NOMO-1 (cell line): ENCODE data around the gene PLEKHG3.

ENCODE experiments used
- DNase-seq, 2 experiments: peaks; one replicate each; lab custom pipeline; 2025; ENCODE audit not compliant: unreplicated experiment in 2 of 2; lab: John Stamatoyannopoulos, UW

Gene PLEKHG3

GRCh38 chr14:64706119-64706592 lies 1.9 kb downstream of the PLEKHG3 start:
- no peak for DNase-seq

GRCh38 chr14:64706593-64707193 lies 2.5 kb downstream of the PLEKHG3 start:
- no peak for DNase-seq

- DNase-seq: peak; percentile 22 to 66
Measured at GRCh38 chr14:64707661-64708060, 3.4 kb downstream of the PLEKHG3 start.

GRCh38 chr14:64708148-64709004 lies 4.2 kb downstream of the PLEKHG3 start:
- peak; percentile 92 to 97 for DNase-seq

GRCh38 chr14:64709126-64709525 lies 4.9 kb downstream of the PLEKHG3 start:
- DNase-seq: no peak

- DNase-seq: no peak
Measured at GRCh38 chr14:64711039-64711438, 6.8 kb downstream of the PLEKHG3 start.

GRCh38 chr14:64713677-64714076 lies 9.5 kb downstream of the PLEKHG3 start:
- DNase-seq: no peak

GRCh38 chr14:64714432-64715025 lies 10.3 kb downstream of the PLEKHG3 start:
- no peak for DNase-seq

- no peak for DNase-seq
Measured at GRCh38 chr14:64715146-64715627, 11.0 kb downstream of the PLEKHG3 start.

- DNase-seq: no peak
Measured at GRCh38 chr14:64715628-64716412, 11.6 kb downstream of the PLEKHG3 start.

- no peak for DNase-seq
Measured at GRCh38 chr14:64717870-64718269, 13.6 kb downstream of the PLEKHG3 start.

GRCh38 chr14:64718762-64719161 lies 14.5 kb downstream of the PLEKHG3 start:
- DNase-seq: no peak

GRCh38 chr14:64719601-64720000 lies 15.4 kb downstream of the PLEKHG3 start:
- no peak for DNase-seq

GRCh38 chr14:64720131-64720576 lies 15.9 kb downstream of the PLEKHG3 start:
- peak; percentile 57 to 78 for DNase-seq

GRCh38 chr14:64721391-64721791 lies 17.2 kb downstream of the PLEKHG3 start:
- DNase-seq: no peak

GRCh38 chr14:64721899-64722298 lies 17.7 kb downstream of the PLEKHG3 start:
- DNase-seq: no peak

GRCh38 chr14:64722842-64723447 lies 18.7 kb downstream of the PLEKHG3 start:
- no peak for DNase-seq

- DNase-seq: no peak
Measured at GRCh38 chr14:64723691-64724577, 19.7 kb downstream of the PLEKHG3 start.

GRCh38 chr14:64724578-64724930 lies 20.3 kb downstream of the PLEKHG3 start:
- no peak for DNase-seq
